IMR-90 (cell line): ENCODE measurements around the gene UXS1. TPM values are rescaled to one million over a fixed set of nuclear protein-coding genes. Genes with fewer than 3 reads are reported as not detected.

ENCODE experiments used
- ATAC-seq: fragments of 200-7000 bp; cut with Tn5 transposase; 2 replicates; pipeline ENCODE4 v1.9.1; 2020; ENCODE audit warnings: low read depth, mild to moderate bottlenecking, moderate library complexity
- BruUV-seq: library from RNA; stranded (reverse); fragments of 400-500 nt; replicated peaks from 2 replicates; lab custom pipeline; 2021; lab: Mats Ljungman, UMichigan
- CTCF ChIA-PET: fragments of 300-600 bp; formaldehyde crosslinking; extraction: SDS; loops from one replicate; lab custom pipeline; 2021; ENCODE audit warnings: antibody characterized with exemption; lab: Yijun Ruan, JAX
- POLR2A ChIA-PET: fragments of 300-600 bp; sonication (Branson Sonifier 250); formaldehyde crosslinking; loops from one replicate; lab custom pipeline; 2022; ENCODE audit warnings: antibody characterized with exemption; ENCODE audit not compliant: unreplicated experiment; lab: Charles Lee
- DNase-seq: peaks from one replicate; pipeline ENCODE4 v3.0.0; 2013
- H2AFZ ChIP-seq: replicated peaks from 2 replicates; pipeline ENCODE3; 2013; ENCODE audit warnings: low read length, mild to moderate bottlenecking; ENCODE audit not compliant: poor library complexity
- H2AK5ac ChIP-seq: 2 replicates; pipeline ENCODE4 v1.6.1; 2013; ENCODE audit warnings: low read depth, low read length, inconsistent platforms
- H2AK9ac ChIP-seq: replicated peaks from 2 replicates; pipeline ENCODE3; 2013; ENCODE audit warnings: mild to moderate bottlenecking, low read depth, low read length, moderate library complexity; ENCODE audit not compliant: poor library complexity
- H2BK120ac ChIP-seq: 2 replicates; pipeline ENCODE4 v1.6.1; 2013; ENCODE audit warnings: low read depth, low read length, inconsistent platforms
- H2BK15ac ChIP-seq: 3 replicates; pipeline ENCODE4 v1.6.1; 2013; ENCODE audit warnings: low read depth, low read length, inconsistent platforms
- H2BK20ac ChIP-seq: 2 replicates; pipeline ENCODE4 v1.6.1; 2013; ENCODE audit warnings: low read depth, mild to moderate bottlenecking, inconsistent platforms, low read length, moderate library complexity
- H2BK5ac ChIP-seq: 2 replicates; pipeline ENCODE4 v1.6.1; 2013; ENCODE audit warnings: mild to moderate bottlenecking, low read depth, low read length, inconsistent platforms; ENCODE audit not compliant: poor library complexity, severe bottlenecking
- H3K14ac ChIP-seq: replicated peaks from 2 replicates; pipeline ENCODE4 v1.6.1; 2013; ENCODE audit warnings: low read depth, low read length, inconsistent platforms
- H3K18ac ChIP-seq: 2 replicates; pipeline ENCODE4 v1.6.1; 2013; ENCODE audit warnings: low read depth, low read length, control low read depth
- H3K23ac ChIP-seq: 2 replicates; pipeline ENCODE4 v1.6.1; 2013; ENCODE audit warnings: low read depth, low read length, inconsistent platforms
- H3K27ac ChIP-seq: 2 replicates; pipeline ENCODE4 v1.5.1; 2013; ENCODE audit warnings: mild to moderate bottlenecking, control low read depth, low read length; ENCODE audit not compliant: insufficient read depth
- H3K27me3 ChIP-seq: 2 replicates; pipeline ENCODE4 v1.6.1; 2013; ENCODE audit warnings: low read length; ENCODE audit not compliant: control insufficient read depth, insufficient read depth
- H3K36me3 ChIP-seq: 2 replicates; pipeline ENCODE4 v1.6.1; 2013; ENCODE audit warnings: low read length, mixed read lengths; ENCODE audit not compliant: control insufficient read depth, insufficient read depth
- H3K4ac ChIP-seq: 2 replicates; pipeline ENCODE4 v1.6.1; 2013; ENCODE audit warnings: low read depth, low read length, inconsistent platforms
- H3K4me1 ChIP-seq: 2 replicates; pipeline ENCODE4 v1.6.1; 2013; ENCODE audit warnings: low read length, mixed read lengths; ENCODE audit not compliant: control insufficient read depth, insufficient read depth
- H3K4me2 ChIP-seq: 2 replicates; pipeline ENCODE4 v1.6.1; 2013; ENCODE audit warnings: low read depth, mild to moderate bottlenecking, control low read depth, low read length, moderate library complexity
- H3K4me3 ChIP-seq: 2 replicates; pipeline ENCODE4 v1.5.1; 2013; ENCODE audit warnings: low read depth, mild to moderate bottlenecking, control low read depth, low read length, moderate library complexity; ENCODE audit not compliant: insufficient read depth
- H3K56ac ChIP-seq: 2 replicates; pipeline ENCODE4 v1.6.1; 2013; ENCODE audit warnings: low read length, inconsistent platforms; ENCODE audit not compliant: insufficient read depth; ENCODE audit errors: extremely low read depth
- H3K79me1 ChIP-seq, 2 experiments: 2 replicates each; pipeline ENCODE4 v1.6.1; 2013; ENCODE audit warnings: low read length in 2 of 2, inconsistent platforms in 1 of 2, low read depth in 1 of 2
- H3K9ac ChIP-seq: 2 replicates; pipeline ENCODE4 v1.6.1; 2013; ENCODE audit warnings: low read depth, low read length, control low read depth
- H3K9me1 ChIP-seq: 2 replicates; pipeline ENCODE4 v1.6.1; 2013; ENCODE audit warnings: low read length, inconsistent platforms; ENCODE audit not compliant: insufficient read depth
- H3K9me3 ChIP-seq: 2 replicates; pipeline ENCODE4 v1.6.1; 2013; ENCODE audit warnings: low read length; ENCODE audit not compliant: control insufficient read depth, insufficient read depth
- H4K20me1 ChIP-seq: 2 replicates; pipeline ENCODE4 v1.6.1; 2013; ENCODE audit warnings: low read length, inconsistent platforms; ENCODE audit not compliant: insufficient read depth
- H4K5ac ChIP-seq: 2 replicates; pipeline ENCODE4 v1.6.1; 2013; ENCODE audit warnings: mild to moderate bottlenecking, low read depth, low read length, control low read depth
- H4K8ac ChIP-seq, 2 experiments: 2 replicates each; pipeline ENCODE4 v1.6.1; 2013; ENCODE audit warnings: low read depth in 2 of 2, low read length in 2 of 2, control low read depth in 1 of 2, inconsistent platforms in 1 of 2
- H4K91ac ChIP-seq: 2 replicates; pipeline ENCODE4 v1.6.1; 2013; ENCODE audit warnings: low read depth, low read length, inconsistent platforms; ENCODE audit not compliant: insufficient read depth
- BHLHE40 ChIP-seq: fragments of 150-350 bp; IDR thresholded peaks from 2 replicates; pipeline ENCODE4 v1.6.1; 2016; ENCODE audit warnings: mild to moderate bottlenecking, low read depth, low read length
- CEBPB ChIP-seq: IDR thresholded peaks from 2 replicates; pipeline ENCODE4 v1.6.1; 2012; ENCODE audit warnings: low read depth, low read length, improper control_type of control experiment
- CHD1 ChIP-seq: IDR thresholded peaks from 2 replicates; pipeline ENCODE4 v1.6.1; 2012; ENCODE audit warnings: low read depth, low read length, improper control_type of control experiment
- CTCF ChIP-seq: conservative IDR thresholded peaks from 2 replicates; pipeline ENCODE4 v1.5.1; 2012; ENCODE audit warnings: mild to moderate bottlenecking, low read depth, low read length, improper control_type of control experiment
- ELK1 ChIP-seq: fragments of 150-350 bp; IDR thresholded peaks from 2 replicates; pipeline ENCODE4 v1.6.1; 2016; ENCODE audit warnings: low read depth, mild to moderate bottlenecking, low read length, moderate library complexity, borderline replicate concordance
- FOS ChIP-seq: fragments of 150-350 bp; IDR thresholded peaks from 2 replicates; pipeline ENCODE4 v1.6.1; 2016; ENCODE audit warnings: low read depth, low read length
- MAFK ChIP-seq: IDR thresholded peaks from 2 replicates; pipeline ENCODE4 v1.6.1; 2012; ENCODE audit warnings: low read depth, low read length, improper control_type of control experiment
- MAZ ChIP-seq: IDR thresholded peaks from 2 replicates; pipeline ENCODE4 v1.6.1; 2012; ENCODE audit warnings: low read depth, mild to moderate bottlenecking, low read length, improper control_type of control experiment, moderate library complexity, borderline replicate concordance
- MXI1 ChIP-seq: IDR thresholded peaks from 2 replicates; pipeline ENCODE4 v1.6.1; 2012; ENCODE audit warnings: low read depth, mild to moderate bottlenecking, low read length, moderate library complexity, borderline replicate concordance
- NFE2L2 ChIP-seq: fragments of 150-350 bp; IDR thresholded peaks from 2 replicates; pipeline ENCODE4 v1.6.1; 2016; ENCODE audit warnings: low read depth, mild to moderate bottlenecking, low read length
- POLR2A ChIP-seq: IDR thresholded peaks from 2 replicates; pipeline ENCODE4 v1.6.1; 2012; ENCODE audit warnings: mild to moderate bottlenecking, low read depth, low read length
- RAD21 ChIP-seq: IDR thresholded peaks from 2 replicates; pipeline ENCODE4 v1.6.1; 2012; ENCODE audit warnings: low read length, improper control_type of control experiment
- RCOR1 ChIP-seq: IDR thresholded peaks from 2 replicates; pipeline ENCODE4 v1.6.1; 2012; ENCODE audit warnings: mild to moderate bottlenecking, low read length, improper control_type of control experiment; ENCODE audit not compliant: insufficient replicate concordance
- RFX5 ChIP-seq: IDR thresholded peaks from 2 replicates; pipeline ENCODE4 v1.8.0; 2012; ENCODE audit warnings: low read depth, mild to moderate bottlenecking, low read length, moderate library complexity
- SMC3 ChIP-seq: fragments of 150-350 bp; IDR thresholded peaks from 2 replicates; pipeline ENCODE4 v1.6.1; 2016; ENCODE audit warnings: low read depth, mild to moderate bottlenecking, antibody characterized with exemption, low read length, moderate library complexity
- USF2 ChIP-seq: fragments of 150-350 bp; IDR thresholded peaks from 2 replicates; pipeline ENCODE4 v1.6.1; 2017; ENCODE audit warnings: mild to moderate bottlenecking, antibody characterized with exemption, low read length, low read depth
- WGBS, 2 experiments: methylation state at CpG; one replicate each; pipeline versions ENCODE4 v1.1.5 to v1.1.7; 2013; ENCODE audit warnings: missing lambda C conversion rate in 2 of 2; ENCODE audit not compliant: insufficient read length in 1 of 2; ENCODE audit errors: extremely low coverage in 2 of 2; 5-methylcytosine and 5-hydroxymethylcytosine counted together
- dilution Hi-C: fragments of 300-500 bp; cut with HindIII; formaldehyde crosslinking; loops from one replicate; pipeline ENCODE4 v1.14.3; 2018; ENCODE audit warnings: low sequenced_read_pairs; ENCODE audit not compliant: unreplicated experiment
- in situ Hi-C: fragments of 300-500 bp; cut with MboI; formaldehyde crosslinking; loops from 3 replicates; pipeline ENCODE4 v1.14.3; 2019; ENCODE audit warnings: low sequenced_read_pairs, inconsistent platforms, mixed read lengths
- intact Hi-C: fragments of 100-400 bp; cut with micrococcal nuclease; formaldehyde crosslinking; loops from 2 replicates; pipeline ENCODE4 v1.10.0; 2022
- polyA plus RNA-seq, 3 experiments: library from polyadenylated mRNA; depleted of rRNA; stranded (reverse); fragments of >200 nt; gene quantifications; 2 replicates each; pipeline ENCODE4 v1.2.3, GENCODE V29; 2012; ENCODE audit warnings: low replicate concordance in 1 of 3
- total RNA-seq: library from RNA; depleted of rRNA; stranded (reverse); fragments of >200 nt; gene quantifications from 2 replicates; pipeline ENCODE4 v1.2.3, GENCODE V29; 2012

Gene UXS1
- total and polyA plus RNA-seq, 2 of the 4 experiments (the other 2 are of a cell fraction), result 33.7 to 54.3 TPM

GRCh38 chr2:106054880-106055655 lies 139.0 kb downstream of the UXS1 start:
- H2BK5ac ChIP-seq, result no peak overlapping the region
- intact Hi-C loops, result no loop called here
- dilution Hi-C loops, result no loop called here
- no peak overlapping the region for H3K9ac ChIP-seq
- no peak overlapping the region for H4K91ac ChIP-seq
- no peak overlapping the region for H2AK9ac ChIP-seq
- H3K4ac ChIP-seq, result no peak overlapping the region
- DNase-seq, result no peak
- no peak overlapping the region for H2AK5ac ChIP-seq
- no peak overlapping the region for H3K14ac ChIP-seq
- in situ Hi-C loops, result no loop called here
- no peak overlapping the region for H2BK20ac ChIP-seq
- H3K9me1 ChIP-seq, result no peaks in the 10 kb centered on the region
- H4K20me1 ChIP-seq, result no peaks in the 10 kb centered on the region
- no peaks in the 10 kb centered on the region for H3K36me3 ChIP-seq
- no peak overlapping the region for H3K4me3 ChIP-seq
- no peak for ATAC-seq
- H3K56ac ChIP-seq, result no peak overlapping the region
- no peak overlapping the region for H4K5ac ChIP-seq
- no peak overlapping the region for H3K23ac ChIP-seq
- TF ChIP-seq POLR2A (no peak), USF2 (no peak), CEBPB (no peak), MXI1 (no peak), SMC3 (no peak), CHD1 (no peak), NFE2L2 (no peak), MAFK (no peak), RAD21 (no peak), BHLHE40 (no peak), CTCF (no peak), RCOR1 (no peak), MAZ (no peak), ELK1 (no peak), RFX5 (no peak), FOS (no peak)
- BruUV-seq, result no TSS peak
- H3K18ac ChIP-seq, result no peak overlapping the region
- CTCF ChIA-PET, result no interaction called here
- POLR2A ChIA-PET, result no interaction called here
- peaks cover 17% of the 10 kb centered on the region for H3K27me3 ChIP-seq
- H2AFZ ChIP-seq, result no peak overlapping the region
- H3K79me1 ChIP-seq, result no peaks in the 10 kb centered on the region
- no peak overlapping the region for H3K4me2 ChIP-seq
- no peak overlapping the region for H2BK15ac ChIP-seq
- no peak overlapping the region for H4K8ac ChIP-seq
- WGBS, 2 experiments, result 48% methylated on average over 3 of the region's 12 CpGs; no CpG with 5 or more reads in 1 of the 2 experiments
- no peak overlapping the region for H3K27ac ChIP-seq
- H3K4me1 ChIP-seq, result no peaks in the 10 kb centered on the region
- 0 out of 2 replicates have a peak, but pooled peaks cover 3% of the 10 kb centered on the region for H3K9me3 ChIP-seq
- H2BK120ac ChIP-seq, result no peak overlapping the region
